NCI-H146 (cell line): ENCODE data around the gene PMM1.
"Not testable (repeated sequence)": the region's sequence is repeated elsewhere in the genome, so short reads cannot be mapped to it uniquely, and the experiment has no call there.

ENCODE experiments used
- DNase-seq: peaks from one replicate; lab custom pipeline; 2025; lab: John Stamatoyannopoulos, UW

Gene PMM1

DNA sequence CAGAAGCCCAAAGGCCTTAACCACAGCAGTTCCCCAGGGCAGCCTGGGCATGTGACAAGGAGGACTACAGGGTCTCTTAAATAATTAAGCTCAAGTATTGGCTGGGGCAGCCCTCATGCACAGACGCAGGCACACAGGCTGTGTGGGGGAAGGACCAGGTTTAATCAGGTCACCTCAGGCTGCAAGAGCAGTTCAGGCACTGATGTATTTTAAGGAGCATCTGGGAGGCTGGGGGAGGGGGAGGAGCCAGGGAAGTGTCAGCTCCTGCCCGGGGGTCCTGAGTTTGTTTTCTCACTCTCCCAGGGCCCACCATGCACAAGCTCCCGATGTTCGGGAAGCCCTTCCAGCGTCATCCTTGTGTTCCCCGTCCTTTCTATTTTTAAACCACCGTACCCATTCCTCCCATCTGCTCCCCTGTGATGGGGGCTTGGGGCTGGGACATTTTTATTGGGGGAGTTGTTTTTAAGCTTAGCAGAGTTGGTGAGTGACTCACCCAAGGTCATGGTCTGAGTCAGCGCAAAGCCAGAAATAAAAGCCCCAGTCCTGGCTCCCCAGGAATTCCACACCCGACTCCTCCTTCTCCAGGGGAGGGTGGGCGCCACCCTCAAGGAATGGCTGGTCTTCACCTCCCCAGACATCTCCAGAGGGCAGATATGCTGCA, 26.5 kb downstream of the PMM1 start:
- DNase-seq = no peak

GRCh38 chr22:41562461-41562860, 27.2 kb downstream of the PMM1 start:
- DNase-seq = no peak

- DNase-seq = no peak
Observed at GRCh38 chr22:41561788-41562187, 27.9 kb downstream of the PMM1 start.

GRCh38 chr22:41561335-41561734, 28.3 kb downstream of the PMM1 start:
- no peak for DNase-seq

- DNase-seq = no peak
Observed at GRCh38 chr22:41560095-41560471, 29.6 kb downstream of the PMM1 start.

- DNase-seq = not testable (repeated sequence)
Observed at GRCh38 chr22:41558241-41558630, 31.4 kb downstream of the PMM1 start.

DNA sequence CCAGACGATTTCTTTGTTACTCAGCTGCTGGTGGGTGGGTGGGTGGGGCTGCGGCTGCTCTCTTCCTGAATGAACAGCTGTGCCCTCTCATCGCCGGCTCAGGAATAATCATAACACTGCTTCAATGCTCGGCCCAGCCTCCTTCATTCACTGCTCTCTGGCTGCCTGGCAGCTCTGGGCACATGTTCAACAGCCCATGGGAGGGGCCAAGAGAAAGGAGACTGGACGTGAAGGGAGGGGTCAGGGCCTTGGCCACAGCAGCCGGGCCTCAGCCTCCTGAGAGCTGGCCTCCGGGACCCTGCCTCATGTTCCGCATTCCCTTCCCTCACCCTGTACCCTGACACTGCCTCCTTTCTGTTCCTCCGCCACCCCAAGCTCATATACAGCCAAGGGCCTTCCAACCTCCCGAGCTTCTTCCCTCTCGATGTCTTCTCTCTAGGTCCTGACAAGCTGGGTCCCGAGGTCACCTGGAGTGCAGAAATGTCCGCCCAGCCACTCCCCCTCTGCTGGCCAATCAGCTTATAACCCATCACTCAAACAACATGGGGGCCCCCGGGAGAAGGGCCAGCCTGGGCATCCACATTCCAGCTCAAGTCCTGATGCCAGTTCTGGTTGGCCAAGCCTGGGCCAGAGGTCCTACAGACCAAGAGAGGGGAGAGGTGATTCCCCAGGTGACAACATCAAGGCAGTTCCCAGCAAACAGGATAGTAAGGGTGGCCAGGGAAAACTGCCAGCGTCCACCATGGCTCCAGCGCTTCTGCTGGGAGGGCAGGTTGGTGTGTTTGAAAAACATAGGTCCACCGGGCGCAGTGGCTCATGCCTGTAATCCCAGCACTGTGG, 32.0 kb downstream of the PMM1 start:
- no peak for DNase-seq

- DNase-seq = no peak
Observed at GRCh38 chr22:41556561-41556960, 33.1 kb downstream of the PMM1 start.

DNA sequence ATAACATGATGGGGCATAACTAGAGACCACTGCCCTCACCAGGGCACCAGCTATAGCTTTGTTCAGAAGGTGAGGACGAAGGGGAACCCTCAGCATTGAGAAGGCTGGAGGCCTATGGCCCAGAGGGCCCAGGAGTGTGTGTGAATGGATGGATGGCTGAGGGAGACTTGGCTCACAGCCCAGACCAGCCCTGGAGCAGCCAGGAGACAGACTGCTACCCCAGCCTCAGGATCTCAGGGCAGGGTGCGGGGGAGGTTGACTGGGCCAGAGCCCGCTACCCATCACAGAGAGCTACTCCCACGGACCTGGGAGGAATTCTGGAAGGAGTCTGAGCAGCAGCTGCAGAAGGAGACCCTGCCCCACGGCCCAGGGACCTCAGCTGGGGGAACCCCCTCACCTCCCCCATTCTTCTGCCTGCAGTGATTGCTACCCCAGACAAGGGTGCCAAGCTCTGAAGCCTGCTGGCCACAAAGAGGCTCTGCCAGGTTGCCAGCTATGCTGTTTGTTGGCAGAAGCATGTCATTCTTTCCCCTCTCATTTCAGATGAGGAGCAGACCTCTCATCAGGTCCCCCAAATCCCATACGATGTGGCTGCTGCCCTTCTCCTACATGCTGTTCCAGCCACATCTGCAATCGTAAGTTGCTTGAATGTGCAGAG, 34.2 kb downstream of the PMM1 start:
- no peak for DNase-seq

DNA sequence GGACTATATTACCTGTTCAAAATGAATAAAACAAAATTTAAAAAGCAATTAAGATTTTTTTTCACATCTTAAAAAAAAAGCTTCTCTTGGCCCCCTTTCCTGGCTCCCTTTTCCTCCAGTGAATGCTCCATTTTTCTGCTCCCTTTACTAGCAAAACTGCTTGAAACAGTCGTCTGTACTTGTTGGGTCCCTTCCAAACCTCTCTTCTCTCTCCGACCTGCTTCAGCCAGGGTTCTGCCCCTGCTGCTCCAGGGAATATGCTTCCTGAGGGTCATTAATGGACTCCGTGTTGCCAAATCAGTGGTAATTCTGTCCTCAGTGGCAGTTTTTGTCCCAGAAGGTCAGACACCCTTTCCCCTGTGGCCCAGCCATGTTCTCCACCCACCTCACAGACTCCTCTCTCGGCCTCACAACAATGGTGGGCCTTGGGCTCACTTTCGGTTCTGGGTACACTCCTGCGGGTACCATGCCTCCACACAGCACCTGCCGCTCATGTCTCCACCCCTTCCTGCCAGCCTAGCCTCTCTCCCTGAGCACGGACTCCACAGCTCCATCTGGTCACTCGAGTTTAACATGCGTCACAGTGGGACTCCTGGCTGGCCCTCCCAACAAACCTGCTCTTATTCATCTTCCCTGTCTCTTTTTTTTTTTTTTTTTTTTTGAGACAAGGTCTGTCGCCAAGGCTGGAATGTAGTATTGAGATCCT, 37.6 kb downstream of the PMM1 start:
- DNase-seq = no peak

- DNase-seq = no peak
Observed at GRCh38 chr22:41550952-41551491, 38.6 kb downstream of the PMM1 start.

DNA sequence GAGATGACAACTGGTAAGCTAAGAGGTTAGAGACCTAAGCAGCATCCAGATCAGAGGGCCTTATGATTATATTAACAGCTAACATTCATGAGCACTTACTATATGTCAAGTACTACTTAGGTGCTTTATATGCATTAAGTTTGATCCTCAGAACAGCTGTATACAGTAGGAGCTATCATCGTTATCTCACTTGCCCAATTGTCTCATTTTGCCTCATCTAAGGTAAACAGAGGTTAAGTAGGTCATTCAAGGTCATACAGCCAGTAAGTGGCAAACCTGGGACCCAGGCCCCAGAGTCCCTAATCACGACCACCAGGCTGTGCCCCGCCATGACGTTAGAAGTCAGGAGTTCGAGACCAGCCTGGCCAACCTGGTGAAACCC, 40.8 kb downstream of the PMM1 start:
- no peak for DNase-seq

- DNase-seq = peak; percentile 10
Observed at GRCh38 chr22:41544671-41545476, 44.8 kb downstream of the PMM1 start.

GRCh38 chr22:41543854-41544670, 45.6 kb downstream of the PMM1 start, which contains the start of gene POLR3H:
POLR3H (minus strand) TSS chr22:41544470; CDS start chr22:41544101, 369 bp downstream.
- DNase-seq = peak; percentile 96

- DNase-seq = no peak
Observed at GRCh38 chr22:41542224-41542623, 47.4 kb downstream of the PMM1 start.

DNA sequence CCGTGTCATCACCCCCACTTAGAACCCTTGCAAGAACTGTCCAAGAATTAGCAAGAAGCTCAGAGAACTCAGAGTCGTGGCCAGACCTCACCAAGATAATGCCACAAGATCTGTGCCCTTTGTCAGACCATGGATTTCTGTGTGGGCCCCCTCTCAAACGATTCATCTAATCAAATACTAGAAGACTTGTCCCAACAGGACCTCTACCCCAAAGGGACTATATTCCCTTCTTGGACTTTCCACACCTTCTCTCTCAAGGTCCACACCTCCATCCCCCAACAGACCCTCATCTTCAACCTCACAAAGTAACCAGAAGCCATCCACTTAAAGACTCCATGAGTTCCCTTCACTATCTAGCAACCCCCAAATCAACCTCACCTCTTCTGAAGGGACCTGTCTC, 48.2 kb downstream of the PMM1 start:
- no peak for DNase-seq

DNA sequence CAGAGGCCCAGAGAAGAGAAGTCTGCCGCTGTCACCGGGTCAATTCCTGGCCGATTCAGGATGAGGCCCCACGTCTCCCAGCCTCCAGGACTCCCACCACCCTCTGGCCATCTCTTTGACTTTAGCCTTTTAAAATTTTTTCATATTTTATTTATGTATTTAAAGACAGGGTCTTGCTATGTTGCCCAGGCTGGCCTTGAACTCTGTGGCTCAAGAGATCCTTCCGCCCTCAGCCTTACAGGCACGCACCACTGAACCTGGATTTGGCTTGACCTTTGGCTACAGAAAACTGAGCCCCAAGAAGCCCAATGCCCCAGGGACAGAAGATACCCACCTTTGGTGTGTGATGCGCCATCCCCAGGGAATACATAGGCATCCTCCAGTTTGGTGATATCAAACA, 49.3 kb downstream of the PMM1 start:
- no peak for DNase-seq

DNA sequence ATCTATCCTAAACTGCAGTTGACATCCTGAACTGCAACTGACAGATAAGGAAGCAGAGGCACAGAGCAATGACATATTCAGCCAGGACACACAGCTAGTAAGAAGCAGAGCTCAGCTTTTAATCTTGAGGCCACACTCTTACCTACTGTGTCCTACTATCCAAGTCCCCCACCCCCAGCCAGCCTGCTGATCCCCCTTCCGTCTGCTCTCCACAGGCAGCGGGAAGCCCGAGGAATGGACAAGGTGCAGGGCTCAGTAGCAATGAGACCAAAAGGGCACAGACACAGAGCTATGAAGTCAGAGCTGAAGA, 49.7 kb downstream of the PMM1 start:
- DNase-seq = no peak

DNA sequence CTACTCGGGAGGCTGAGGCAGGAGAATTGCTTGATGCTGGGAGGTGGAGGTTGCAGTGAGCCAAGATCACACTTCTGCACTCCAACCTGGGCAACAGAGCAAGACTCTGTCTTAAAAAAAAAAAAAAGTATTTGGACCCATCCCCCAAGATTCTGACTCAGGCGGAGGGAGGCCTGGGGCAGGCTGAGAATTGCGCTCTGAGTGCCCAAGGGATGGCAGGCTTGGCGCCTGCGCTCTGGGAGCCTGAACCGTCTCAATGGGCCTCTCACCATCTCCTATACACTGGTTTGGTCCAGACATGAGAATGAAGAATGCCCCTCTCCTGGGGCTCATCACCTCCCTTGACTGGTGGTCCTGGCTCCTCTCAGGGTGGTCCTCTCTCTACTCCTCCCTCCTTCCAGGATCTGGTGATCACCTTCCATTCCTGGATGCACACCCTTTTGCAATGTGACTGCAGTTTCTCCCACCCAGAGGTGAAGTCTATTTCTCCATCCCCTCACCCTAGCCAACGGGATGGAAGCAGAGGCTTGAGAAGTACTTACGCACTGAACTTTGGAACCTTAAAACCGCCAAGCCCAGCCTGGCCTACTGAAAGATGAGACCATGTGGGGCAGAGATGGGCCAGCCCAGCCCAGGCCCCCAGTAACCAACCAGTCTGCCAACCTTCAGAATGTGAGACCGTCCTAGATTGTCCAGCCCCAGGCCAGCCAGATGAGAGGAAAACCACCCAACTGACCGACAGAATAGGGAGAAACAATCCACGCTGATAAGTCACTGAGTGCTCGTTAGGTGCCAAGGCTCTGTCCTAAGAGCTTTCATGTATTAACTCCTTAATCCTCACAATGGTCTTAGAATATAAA, 50.3 kb downstream of the PMM1 start:
- DNase-seq = no peak

- DNase-seq = no peak
Observed at GRCh38 chr22:41538583-41538982, 51.1 kb downstream of the PMM1 start.
